K562 (cell line): ENCODE results near the gene CGNL1. TPM values are rescaled to one million over a fixed set of nuclear protein-coding genes. Genes with fewer than 3 reads are reported as not detected.
A peak's percentile ranks its signal among the peaks of the same experiment; 100 is the strongest.

Experiments used
- ATF3 ChIP-seq, 2 experiments: fragments of 450-650 bp in 1 of 2; sonication (generic) in 1 of 2; formaldehyde crosslinking in 1 of 2; IDR thresholded peaks in 1 of 2; conservative IDR thresholded peaks in 1 of 2; 2 replicates each; pipeline versions ENCODE4 v1.6.1 to v1.8.1; 2016 to 2023; ENCODE audit warnings: mild to moderate bottlenecking in 2 of 2, moderate library complexity in 2 of 2, inconsistent platforms in 1 of 2, missing genetic modification reagents in 1 of 2
- C11orf30 ChIP-seq: fragments of 450-650 bp; IDR thresholded peaks from 2 replicates; pipeline ENCODE4 v1.6.1; 2016; ENCODE audit warnings: low read depth, mild to moderate bottlenecking
- CBX2 ChIP-seq: fragments of 200-600 bp; sonication (generic); IDR thresholded peaks from one replicate; pipeline ENCODE4 v1.6.1; 2012; ENCODE audit warnings: mild to moderate bottlenecking, low read length, inconsistent platforms; ENCODE audit not compliant: insufficient read depth, poor library complexity, severe bottlenecking
- CCNT2 ChIP-seq: IDR thresholded peaks from 2 replicates; pipeline ENCODE4 v1.6.1; 2011; ENCODE audit warnings: borderline replicate concordance, low read depth, mild to moderate bottlenecking, moderate library complexity, mixed read lengths, low read length; ENCODE audit not compliant: insufficient read length; ENCODE audit errors: extremely low read depth
- CREB5 ChIP-seq: fragments of 250-450 bp; sonication (Bioruptor Pico); IDR thresholded peaks from 2 replicates; pipeline ENCODE4 v1.5.0; 2020; ENCODE audit warnings: mild to moderate bottlenecking
- CREBBP ChIP-seq: IDR thresholded peaks from one replicate; pipeline ENCODE4 v1.6.1; 2012; ENCODE audit warnings: low read depth, mild to moderate bottlenecking, control low read depth, inconsistent platforms, low read length
- CSDE1 ChIP-seq, 2 experiments: fragments of 450-650 bp; IDR thresholded peaks; 2 replicates each; pipeline ENCODE4 v1.6.1; 2016; ENCODE audit warnings: mild to moderate bottlenecking in 1 of 2
- E2F1 ChIP-seq: sonication (generic); formaldehyde crosslinking; IDR thresholded peaks from 2 replicates; pipeline ENCODE4 v1.8.1; 2023; ENCODE audit warnings: mild to moderate bottlenecking, missing genetic modification reagents, moderate library complexity
- ELK3 ChIP-seq: fragments of 450-650 bp; formaldehyde crosslinking; IDR thresholded peaks from 2 replicates; pipeline ENCODE4 v1.4.0; 2020; ENCODE audit warnings: mild to moderate bottlenecking
- ETS2 ChIP-seq: IDR thresholded peaks from 2 replicates; pipeline ENCODE4 v1.6.1; 2016; ENCODE audit warnings: borderline replicate concordance, missing genetic modification characterization, mild to moderate bottlenecking, moderate library complexity, missing compliant biosample characterization; ENCODE audit not compliant: poor library complexity, severe bottlenecking
- JUND ChIP-seq, 2 experiments: IDR thresholded peaks; 2 replicates in 1 of 2; 3 replicates in 1 of 2; pipeline ENCODE4 v1.6.1; 2011; ENCODE audit warnings: borderline replicate concordance in 2 of 2, low read depth in 2 of 2, low read length in 2 of 2, improper control_type of control experiment in 1 of 2, missing biosample characterization in 1 of 2, missing genetic modification characterization in 1 of 2, missing genetic modification reagents in 1 of 2
- MAFK ChIP-seq: IDR thresholded peaks from 2 replicates; pipeline ENCODE4 v1.6.1; 2011; ENCODE audit warnings: low read length, improper control_type of control experiment
- NR2C1 ChIP-seq, 2 experiments: fragments of 450-650 bp; IDR thresholded peaks; 2 replicates each; pipeline ENCODE4 v1.6.1; 2017; ENCODE audit warnings: mild to moderate bottlenecking in 2 of 2, antibody characterized with exemption in 1 of 2, inconsistent platforms in 1 of 2, missing compliant biosample characterization in 1 of 2, missing genetic modification characterization in 1 of 2
- NRF1 ChIP-seq, 2 experiments: fragments of 450-650 bp; IDR thresholded peaks in 1 of 2; conservative IDR thresholded peaks in 1 of 2; 2 replicates each; pipeline ENCODE4 v1.6.1; 2014; ENCODE audit warnings: mild to moderate bottlenecking in 2 of 2
- POLR3G ChIP-seq: IDR thresholded peaks from 2 replicates; pipeline ENCODE4 v1.6.1; 2011; ENCODE audit not compliant: insufficient read length, insufficient replicate concordance; ENCODE audit errors: extremely low read depth
- SFPQ ChIP-seq: fragments of 200-400 bp; formaldehyde crosslinking; IDR thresholded peaks from 2 replicates; pipeline ENCODE4 v1.6.1; 2017; ENCODE audit warnings: mild to moderate bottlenecking, low read depth, low read length, moderate library complexity
- STAT5A ChIP-seq: IDR thresholded peaks from 2 replicates; pipeline ENCODE4 v1.6.1; 2012; ENCODE audit warnings: low read length, inconsistent platforms, borderline replicate concordance
- ZNF175 ChIP-seq: fragments of 200-800 bp; sonication (Bioruptor generic); IDR thresholded peaks from 2 replicates; pipeline ENCODE4 v1.6.1; 2016; ENCODE audit warnings: low read depth, mild to moderate bottlenecking, missing genetic modification characterization, missing compliant biosample characterization
- ZNF507 ChIP-seq: conservative IDR thresholded peaks from 2 replicates; pipeline ENCODE4 v1.6.1; 2017; ENCODE audit warnings: missing genetic modification characterization, missing compliant biosample characterization
- ZNF586 ChIP-seq: fragments of 450-650 bp; formaldehyde crosslinking; conservative IDR thresholded peaks from 2 replicates; pipeline ENCODE4 v1.4.0; 2020; ENCODE audit warnings: mild to moderate bottlenecking, moderate library complexity
- polyA plus RNA-seq, 8 experiments: library from polyadenylated mRNA; depleted of rRNA in 4 of 8; stranded (reverse) in 5 of 8; unstranded in 3 of 8; fragments of >200 nt; fragmentation: Nextera tagmentation in 2 of 8; fragmentation: Illumina TruSeq in 1 of 8; extraction: Ambion mirVana in 2 of 8; extraction: Trizol in 1 of 8; gene quantifications; 2 replicates each; pipeline versions ENCODE4 v1.2.1 to v1.2.3, GENCODE V29; 2011 to 2014; ENCODE audit warnings: inconsistent platforms in 1 of 8, missing spikeins in 1 of 8
- total RNA-seq, 7 experiments: library from RNA; depleted of rRNA in 6 of 7; stranded (reverse); fragments of >200 nt in 6 of 7; fragmentation: Illumina TruSeq in 2 of 7; extraction: Trizol in 2 of 7; gene quantifications; 2 replicates each; pipeline versions ENCODE4 v1.2.1 to v1.2.3, GENCODE V29; 2011 to 2021; ENCODE audit warnings: low replicate concordance in 1 of 7

CGNL1 gene
- total and polyA plus RNA-seq, 9 of the 15 experiments (the other 6 are each of a cell fraction or from before 2014, with no cell fraction given) = 0.01 to 0.07 TPM; not detected in 7

- TF ChIP-seq ATF3 (IDR thresholded peaks at IDR 0.05) (peak; percentile 38; the same call in 1 of the 2 replicates), ATF3 (CRISPR knock-in tag; conservative IDR thresholded peaks at IDR 0.05) (no peak), CCNT2 (no peak), ETS2 (no peak), STAT5A (no peak), ELK3 (no peak), CSDE1 (IDR thresholded peaks at IDR 0.05) (no peak), C11orf30 (peak; percentile 84), POLR3G (no peak), NR2C1 (IDR thresholded peaks at IDR 0.05) (no peak), NR2C1 (tag; IDR thresholded peaks at IDR 0.05) (no peak), NRF1 (conservative IDR thresholded peaks at IDR 0.05 in 1 of 2, IDR thresholded peaks at IDR 0.05 in 1 of 2) (peak; percentile 62 to 68), CREB5 (no peak), CREBBP (no peak), SFPQ (no peak), CBX2 (no peak), E2F1 (CRISPR knock-in tag) (no peak), ZNF175 (CRISPR knock-in tag) (peak; percentile 77; the same call in 1 of the 2 replicates), ZNF586 (CRISPR knock-in tag) (no peak), JUND (IDR thresholded peaks at IDR 0.05; ENCODE audit: borderline replicate concordance, low read depth, low read length) (no peak), JUND (tag; IDR thresholded peaks at IDR 0.05; ENCODE audit: borderline replicate concordance, low read depth, low read length) (no peak), MAFK (no peak), ZNF507 (tag) (no peak)
Measured at GRCh38 chr15:57327985-57328471, 48.3 kb upstream of the CGNL1 start (continued).
